Activated CD8-positive, alpha-beta T cell treated with anti-CD3 and anti-CD28 coated beads, Interleukin-2, amount 10 ng/mL, durations not matched to agents 7 days and 5 days (primary cell): ENCODE results near the gene CMTM8. TPM values are rescaled to one million over a fixed set of nuclear protein-coding genes. Genes with fewer than 3 reads are reported as not detected.

Source experiments
- ATAC-seq: fragments of 150-1000 bp; cut with Tn5 transposase; one replicate; pipeline ENCODE4 v1.10.0; 2021; ENCODE audit warnings: moderate library complexity
- CTCF ChIA-PET: fragments of 350-600 bp; sonication (Branson Sonifier 250); formaldehyde crosslinking; loops from one replicate; lab custom pipeline; 2021; ENCODE audit warnings: antibody characterized with exemption; lab: Charles Lee
- POLR2A ChIA-PET: fragments of 350-600 bp; sonication (Branson Sonifier 250); formaldehyde crosslinking; loops from one replicate; lab custom pipeline; 2021; ENCODE audit warnings: antibody characterized with exemption; lab: Charles Lee
- DNase-seq: peaks from one replicate; pipeline ENCODE4 v3.0.0-alpha.2; 2020
- H3K27ac Mint-ChIP-seq: one replicate; pipeline ENCODE4 v1.8.0; 2021; ENCODE audit warnings: mild to moderate bottlenecking, mixed read lengths
- H3K27me3 Mint-ChIP-seq: one replicate; pipeline ENCODE4 v1.8.0; 2021; ENCODE audit warnings: low read depth, mixed read lengths
- H3K36me3 Mint-ChIP-seq: one replicate; pipeline ENCODE4 v1.8.0; 2021; ENCODE audit warnings: low read depth, mixed read lengths
- H3K4me1 Mint-ChIP-seq: one replicate; pipeline ENCODE4 v1.8.0; 2021; ENCODE audit warnings: low read depth, mixed read lengths
- H3K4me3 Mint-ChIP-seq: one replicate; pipeline ENCODE4 v1.8.0; 2021; ENCODE audit warnings: mild to moderate bottlenecking, mixed read lengths
- H3K9me3 Mint-ChIP-seq: one replicate; pipeline ENCODE4 v1.8.0; 2022; ENCODE audit warnings: mixed read lengths; ENCODE audit not compliant: insufficient read depth
- total RNA-seq, 2 experiments: library from RNA; stranded (reverse); gene quantifications; one replicate each; pipeline ENCODE4 v1.2.3, GENCODE V29; 2021

The CMTM8 gene
- total RNA-seq, 2 experiments from 2014 or later = 2.1 TPM

DNA sequence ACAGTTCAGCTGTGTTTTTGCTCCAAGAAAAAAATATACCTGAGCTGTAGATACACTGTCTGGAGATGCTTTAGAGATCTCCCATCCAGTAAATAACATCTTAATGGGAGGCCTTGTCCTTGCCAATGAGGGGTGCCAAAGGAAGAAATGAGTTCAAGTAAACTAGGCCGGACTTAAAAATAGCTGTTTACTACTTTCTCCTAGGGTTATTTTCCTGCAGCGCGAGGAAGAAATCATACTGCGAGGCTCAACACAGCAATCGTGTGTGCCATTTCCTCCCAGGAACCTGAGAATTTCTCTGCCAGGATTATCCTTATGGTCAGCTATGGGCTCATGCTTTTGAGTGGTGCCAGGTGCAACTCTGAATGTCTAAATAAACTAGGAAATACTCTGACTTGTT is 71.9 kb downstream of the CMTM8 start:
- Mint-ChIP-seq H3K27ac (no peak overlapping the region), H3K36me3 (no peaks in the 10 kb centered on the region), H3K27me3 (no peaks in the 10 kb centered on the region), H3K4me3 (no peak overlapping the region), H3K4me1 (peaks cover 14% of the 10 kb centered on the region), H3K9me3 (no peaks in the 10 kb centered on the region)
- ChIA-PET POLR2A (no interaction called here), CTCF (interaction anchor here (0.8 to 5.0 kb wide), 4 partner anchors 14 to 34 kb away, joined by 3 to 28 read pairs (median 10); no protein-coding TSS in a partner anchor)
- no peak for DNase-seq
- no peak for ATAC-seq

DNA sequence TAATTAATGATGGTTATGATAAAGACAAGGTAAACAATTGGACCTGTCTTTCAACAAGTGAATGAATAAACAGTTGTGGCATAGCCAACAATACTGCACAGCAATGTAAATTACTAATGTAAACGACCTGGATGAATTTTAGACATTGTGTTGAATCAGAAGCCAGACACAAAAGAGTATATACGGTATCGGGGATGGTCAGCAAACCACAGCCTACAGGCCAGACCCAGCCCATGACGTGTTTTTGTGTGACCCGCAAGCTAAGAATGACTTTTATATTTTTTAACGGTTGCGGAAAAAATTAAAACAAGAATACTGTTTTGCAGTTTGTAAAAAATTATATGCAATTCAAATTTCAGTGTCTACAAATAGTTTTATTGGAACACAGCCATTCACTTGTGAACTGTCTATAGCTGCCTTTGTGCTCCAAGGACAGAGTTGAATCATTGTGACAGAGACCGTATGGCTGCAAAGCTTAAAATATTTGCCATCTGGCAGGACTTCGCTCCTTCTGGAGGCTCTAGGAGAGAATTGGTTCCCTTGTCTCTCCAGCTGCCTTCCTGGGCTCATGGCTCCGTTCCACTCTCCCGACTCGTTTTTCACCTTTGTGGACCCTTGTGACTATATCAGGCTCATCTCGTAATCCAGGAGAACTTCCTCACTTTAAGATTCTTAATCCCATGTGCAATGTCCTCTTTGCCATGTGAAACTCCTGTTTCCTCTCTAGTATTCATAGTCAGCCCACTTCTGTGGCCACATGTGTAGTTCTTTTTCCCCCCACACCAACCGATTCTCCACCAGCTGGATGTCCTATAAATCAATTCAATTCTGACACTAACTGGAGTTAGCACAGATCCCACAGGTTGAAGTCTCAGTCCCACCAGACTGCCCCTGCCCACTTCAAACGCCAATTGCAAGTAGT is 72.7 kb downstream of the CMTM8 start:
- no peak overlapping the region for H3K4me3 Mint-ChIP-seq
- ChIA-PET POLR2A (interaction anchor here (0.6 to 1.4 kb wide), 2 partner anchors 8 to 1544 kb away, joined by 3 read pairs; no protein-coding TSS in a partner anchor), CTCF (interaction anchor here (1.4 to 5.0 kb wide), 4 partner anchors 14 to 135 kb away, joined by 3 to 28 read pairs (median 12); no protein-coding TSS in a partner anchor)
- no peaks in the 10 kb centered on the region for H3K9me3 Mint-ChIP-seq
- no peaks in the 10 kb centered on the region for H3K36me3 Mint-ChIP-seq
- H3K27me3 Mint-ChIP-seq = no peaks in the 10 kb centered on the region
- H3K4me1 Mint-ChIP-seq = peaks cover 14% of the 10 kb centered on the region
- DNase-seq = no peak
- H3K27ac Mint-ChIP-seq = no peak overlapping the region
- no peak for ATAC-seq

DNA sequence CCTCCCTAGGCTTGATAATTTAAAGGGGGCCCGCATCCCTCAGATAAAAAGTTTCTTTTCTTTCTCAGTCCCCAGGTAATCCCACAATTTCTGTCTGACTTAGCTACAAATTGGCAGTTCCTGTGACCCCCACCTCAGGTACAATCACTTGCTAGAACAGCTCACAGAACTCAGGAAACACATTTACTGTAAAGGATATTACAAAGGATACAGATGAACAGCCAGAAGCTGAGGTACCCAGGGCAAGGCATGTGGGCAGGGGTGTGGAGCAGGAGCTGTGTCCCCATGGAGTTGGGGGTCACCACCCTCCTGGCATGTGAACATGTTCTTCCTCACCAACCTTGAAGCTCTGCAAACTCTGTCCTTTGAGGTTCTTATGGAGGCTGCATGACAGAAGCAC is 73.8 kb downstream of the CMTM8 start:
- ChIA-PET CTCF (interaction anchor here (0.8 to 5.0 kb wide), 6 partner anchors 13 to 136 kb away, joined by 3 to 28 read pairs (median 6); no protein-coding TSS in a partner anchor), POLR2A (interaction anchor here (1.4 kb wide), 1 partner anchor 9 kb away, joined by 3 read pairs; no protein-coding TSS in a partner anchor)
- Mint-ChIP-seq H3K27me3 (no peaks in the 10 kb centered on the region), H3K4me3 (no peak overlapping the region), H3K4me1 (peaks cover 14% of the 10 kb centered on the region), H3K27ac (no peak overlapping the region), H3K36me3 (no peaks in the 10 kb centered on the region), H3K9me3 (no peaks in the 10 kb centered on the region)
- no peak for DNase-seq
- no peak for ATAC-seq

DNA sequence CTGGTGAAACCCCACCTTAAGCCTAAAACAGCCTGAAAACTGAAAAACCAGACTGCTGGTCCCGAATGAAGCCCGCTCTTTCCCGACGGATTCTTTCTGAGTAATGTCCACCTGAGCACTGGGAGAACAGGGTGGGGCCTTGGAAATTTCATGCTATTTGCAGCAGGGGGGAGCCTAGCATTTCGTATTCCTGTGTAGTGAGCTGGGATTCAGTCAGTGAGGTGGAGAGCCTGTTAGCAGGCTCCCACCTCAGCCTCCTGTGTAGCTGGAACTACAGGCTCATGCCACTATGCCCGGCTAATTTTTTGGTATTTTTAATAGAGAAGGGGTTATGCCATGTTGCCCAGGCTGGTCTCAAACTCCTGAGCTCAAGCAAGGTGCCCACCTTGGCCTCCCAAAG is 74.7 kb downstream of the CMTM8 start:
- Mint-ChIP-seq H3K4me3 (no peak overlapping the region), H3K36me3 (no peaks in the 10 kb centered on the region), H3K27me3 (peaks cover 3% of the 10 kb centered on the region), H3K4me1 (peaks cover 14% of the 10 kb centered on the region), H3K27ac (no peak overlapping the region), H3K9me3 (no peaks in the 10 kb centered on the region)
- no peak for ATAC-seq
- DNase-seq = no peak
- ChIA-PET POLR2A (no interaction called here), CTCF (interaction anchor here (0.8 to 5.0 kb wide), 5 partner anchors 12 to 136 kb away, joined by 3 to 28 read pairs (median 5); no protein-coding TSS in a partner anchor)

DNA sequence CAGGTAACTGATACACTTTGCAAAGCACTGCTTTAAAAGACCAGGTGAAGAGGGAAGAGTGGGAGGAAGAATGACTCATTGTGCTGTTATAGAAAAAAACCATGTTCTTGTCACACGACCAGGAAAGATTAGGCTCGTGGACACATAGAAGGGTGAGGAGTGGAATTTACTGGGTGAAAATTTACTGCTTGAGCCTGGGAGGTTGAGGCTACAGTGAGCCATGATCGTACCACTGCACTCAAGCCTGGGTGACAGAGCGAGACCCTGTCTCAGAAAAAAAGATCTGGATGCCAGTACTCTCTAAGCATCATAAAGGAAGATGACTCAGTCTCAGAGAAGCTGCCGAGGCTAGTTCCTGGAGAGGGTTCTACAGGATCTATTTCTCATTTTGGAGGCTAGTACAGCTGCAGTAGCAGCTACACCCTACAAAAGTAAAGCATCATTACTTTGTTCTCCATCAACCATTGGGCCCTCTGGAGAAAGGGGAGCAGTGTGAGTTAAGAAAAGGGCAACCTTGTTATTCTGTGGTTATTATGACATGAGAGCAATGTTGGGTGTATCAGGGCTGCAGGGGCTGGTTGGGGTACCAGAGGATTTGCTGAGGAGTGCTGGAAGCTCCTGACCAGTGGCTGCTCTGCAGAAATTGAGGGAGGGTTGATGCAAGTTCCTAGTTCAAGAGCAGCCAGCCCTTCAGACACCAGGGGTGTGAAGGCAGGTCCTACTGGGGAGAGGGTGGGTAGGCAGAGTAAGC is 75.4 kb downstream of the CMTM8 start:
- Mint-ChIP-seq H3K9me3 (no peaks in the 10 kb centered on the region), H3K4me1 (peaks cover 14% of the 10 kb centered on the region), H3K4me3 (no peak overlapping the region), H3K27ac (peak overlapping the region; percentile 62), H3K36me3 (no peaks in the 10 kb centered on the region), H3K27me3 (peaks cover 3% of the 10 kb centered on the region)
- peak; percentile 68 for ATAC-seq
- CTCF ChIA-PET = interaction anchor here (1.1 to 5.0 kb wide), 5 partner anchors 11 to 137 kb away, joined by 3 to 28 read pairs (median 4); no protein-coding TSS in a partner anchor
- POLR2A ChIA-PET = interaction anchor here (0.7 to 1.2 kb wide), 2 partner anchors 9 to 352 kb away, joined by 3 read pairs; no protein-coding TSS in a partner anchor
- DNase-seq = peak; percentile 28

DNA sequence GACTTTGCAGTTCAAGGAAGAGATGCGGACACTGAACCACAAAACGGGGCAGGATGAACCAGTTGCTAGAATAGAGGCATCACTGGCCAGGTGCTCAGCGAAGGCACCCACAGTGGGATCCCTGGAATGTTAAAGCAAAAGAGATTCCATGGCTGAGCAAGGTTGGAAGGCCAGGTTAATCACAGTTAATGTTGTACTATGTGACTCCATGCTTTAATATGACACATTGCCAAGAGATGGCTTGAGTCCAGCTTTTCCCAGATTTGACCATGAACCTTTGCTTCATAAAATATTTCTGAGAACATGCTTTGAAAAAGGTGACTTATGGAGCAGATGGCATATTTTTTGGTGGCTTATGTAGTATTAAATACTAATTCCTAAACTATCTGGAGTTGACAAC is 77.0 kb downstream of the CMTM8 start:
- ChIA-PET POLR2A (no interaction called here), CTCF (interaction anchor here (5.0 kb wide), 1 partner anchor 19 kb away, joined by 28 read pairs; no protein-coding TSS in a partner anchor)
- no peaks in the 10 kb centered on the region for H3K36me3 Mint-ChIP-seq
- no peak overlapping the region for H3K27ac Mint-ChIP-seq
- H3K4me1 Mint-ChIP-seq = peaks cover 14% of the 10 kb centered on the region
- ATAC-seq = no peak
- H3K4me3 Mint-ChIP-seq = no peak overlapping the region
- H3K9me3 Mint-ChIP-seq = no peaks in the 10 kb centered on the region
- no peak for DNase-seq
- peaks cover 3% of the 10 kb centered on the region for H3K27me3 Mint-ChIP-seq

DNA sequence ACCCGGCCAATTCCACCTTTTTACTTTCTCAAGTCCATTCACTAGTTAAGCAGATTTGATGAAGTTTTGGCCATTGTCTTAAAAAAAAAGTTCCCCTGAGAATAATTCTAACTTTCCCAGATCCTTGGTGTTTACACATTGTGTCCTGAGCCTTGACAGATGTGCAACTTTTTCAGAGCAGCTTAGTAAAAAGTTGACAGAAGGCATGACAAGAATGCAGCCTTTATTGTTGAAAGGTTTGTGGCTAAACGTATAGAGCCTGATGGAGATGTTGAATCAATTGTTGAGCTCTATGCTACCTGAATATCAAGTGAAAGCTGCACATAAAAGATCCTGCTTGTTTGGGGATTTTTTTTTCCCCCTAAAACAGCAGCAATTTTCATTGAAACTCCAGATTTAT is 77.8 kb downstream of the CMTM8 start:
- no peak for ATAC-seq
- POLR2A ChIA-PET = no interaction called here
- Mint-ChIP-seq H3K36me3 (no peaks in the 10 kb centered on the region), H3K4me3 (no peak overlapping the region), H3K27me3 (peaks cover 3% of the 10 kb centered on the region), H3K27ac (no peak overlapping the region), H3K4me1 (peaks cover 14% of the 10 kb centered on the region), H3K9me3 (no peaks in the 10 kb centered on the region)
- CTCF ChIA-PET = interaction anchor here (1.2 to 1.4 kb wide), 2 partner anchors 13 to 22 kb away, joined by 4 read pairs; no protein-coding TSS in a partner anchor
- DNase-seq = no peak

DNA sequence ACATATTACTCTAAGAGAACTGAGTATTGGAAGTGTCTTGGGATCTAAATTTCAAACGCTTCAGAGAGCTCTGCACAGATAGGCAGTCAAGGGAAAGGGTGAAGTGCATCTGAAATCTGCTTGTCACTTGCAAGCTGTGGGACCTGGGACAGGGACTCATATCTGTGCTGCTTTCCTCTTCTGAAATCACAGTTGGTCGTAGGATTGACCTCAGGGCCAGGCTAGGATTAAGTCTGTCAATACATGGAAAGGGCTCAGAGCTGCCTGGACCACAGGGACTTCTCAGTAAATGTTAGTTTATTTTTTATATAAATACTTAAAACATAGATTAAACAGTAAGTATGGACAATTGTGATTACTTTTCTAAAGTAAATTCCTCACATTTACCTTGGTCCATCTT is 78.5 kb downstream of the CMTM8 start:
- CTCF ChIA-PET = interaction anchor here (1.2 to 1.4 kb wide), 2 partner anchors 14 to 22 kb away, joined by 4 read pairs; no protein-coding TSS in a partner anchor
- no peaks in the 10 kb centered on the region for H3K9me3 Mint-ChIP-seq
- H3K27me3 Mint-ChIP-seq = peaks cover 3% of the 10 kb centered on the region
- H3K4me3 Mint-ChIP-seq = no peak overlapping the region
- no peak overlapping the region for H3K27ac Mint-ChIP-seq
- ATAC-seq = no peak
- H3K4me1 Mint-ChIP-seq = peaks cover 14% of the 10 kb centered on the region
- POLR2A ChIA-PET = no interaction called here
- no peaks in the 10 kb centered on the region for H3K36me3 Mint-ChIP-seq
- no peak for DNase-seq

DNA sequence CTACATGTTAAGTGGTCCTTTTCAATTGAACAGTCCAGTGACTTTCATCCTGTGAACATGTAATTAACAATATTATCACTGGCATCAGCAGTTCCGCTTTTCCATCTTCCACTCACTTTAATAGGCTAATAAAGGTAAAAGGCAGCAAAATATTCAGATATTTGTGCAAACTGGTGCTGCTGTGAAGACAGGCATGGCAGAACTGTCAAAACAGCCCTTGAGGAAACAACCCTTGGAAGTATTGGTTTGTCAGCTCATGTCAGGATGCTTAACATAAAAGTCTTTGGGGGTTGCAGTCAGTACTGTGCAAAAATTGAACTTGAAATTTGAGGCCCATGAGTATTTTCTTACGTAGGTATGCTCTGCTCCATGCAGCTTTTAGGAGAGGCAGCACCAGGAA is 81.1 kb downstream of the CMTM8 start:
- Mint-ChIP-seq H3K4me3 (no peak overlapping the region), H3K27me3 (peaks cover 4% of the 10 kb centered on the region), H3K36me3 (no peaks in the 10 kb centered on the region), H3K27ac (no peak overlapping the region), H3K4me1 (no peaks in the 10 kb centered on the region), H3K9me3 (no peaks in the 10 kb centered on the region)
- no peak for DNase-seq
- ATAC-seq = no peak
- ChIA-PET CTCF (no interaction called here), POLR2A (no interaction called here)

DNA sequence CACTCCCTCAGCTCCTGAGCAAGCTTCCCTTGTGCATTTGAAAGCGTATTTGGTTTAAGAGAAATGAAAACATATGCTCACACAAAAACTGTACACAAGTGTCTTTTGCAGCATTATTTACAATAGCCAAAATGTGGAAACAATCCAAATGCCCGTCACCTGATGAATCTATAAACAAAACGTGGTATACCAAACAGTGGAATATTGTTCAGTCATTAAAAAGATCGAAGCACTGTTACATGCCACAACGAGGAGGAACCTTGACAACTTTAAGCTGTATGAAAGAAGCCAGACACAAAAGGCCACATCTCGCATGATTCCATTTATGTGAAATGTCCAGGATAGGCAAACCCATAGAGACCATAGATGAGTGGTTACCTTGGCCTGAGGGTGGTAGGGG is 81.6 kb downstream of the CMTM8 start:
- H3K27me3 Mint-ChIP-seq = peaks cover 5% of the 10 kb centered on the region
- H3K4me3 Mint-ChIP-seq = no peak overlapping the region
- no peak overlapping the region for H3K27ac Mint-ChIP-seq
- CTCF ChIA-PET = no interaction called here
- H3K36me3 Mint-ChIP-seq = no peaks in the 10 kb centered on the region
- ATAC-seq (no peak), DNase-seq (no peak)
- POLR2A ChIA-PET = no interaction called here
- no peaks in the 10 kb centered on the region for H3K9me3 Mint-ChIP-seq
- no peaks in the 10 kb centered on the region for H3K4me1 Mint-ChIP-seq

DNA sequence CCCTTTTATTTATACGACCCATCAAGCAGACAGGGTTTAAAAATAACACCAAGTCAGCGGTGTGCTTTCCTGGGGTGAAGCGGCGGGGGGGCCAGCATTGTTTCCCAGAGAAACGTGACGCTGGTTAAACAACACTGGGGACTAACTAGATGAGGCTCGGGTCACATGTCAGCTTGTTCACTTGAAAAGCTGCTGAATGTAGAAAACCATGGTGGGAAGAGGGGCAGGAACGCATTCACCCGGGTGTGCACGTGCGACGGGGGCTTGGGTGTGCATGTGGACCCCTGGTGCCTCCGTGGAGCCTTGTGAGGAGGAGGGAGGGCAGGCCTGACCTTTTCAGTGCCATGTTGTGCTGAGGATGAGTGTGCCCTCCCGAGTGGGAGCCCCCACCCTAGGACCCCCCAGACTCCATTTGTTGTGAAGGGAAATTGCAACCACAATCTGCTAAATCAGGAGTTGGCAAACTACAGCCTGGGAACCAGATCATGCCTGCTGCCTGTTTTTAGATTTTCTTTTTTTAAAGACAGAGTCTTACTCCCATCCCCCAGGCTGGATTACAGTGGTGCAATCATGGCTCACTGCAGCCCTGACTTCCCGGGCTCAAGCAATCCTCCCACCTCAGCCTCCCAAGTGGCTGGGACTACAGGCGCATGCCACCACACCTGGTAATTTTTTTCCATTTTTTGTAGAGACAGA is 82.8 kb downstream of the CMTM8 start:
- H3K4me3 Mint-ChIP-seq = no peak overlapping the region
- CTCF ChIA-PET = no interaction called here
- ATAC-seq (no peak), DNase-seq (no peak)
- H3K9me3 Mint-ChIP-seq = no peaks in the 10 kb centered on the region
- H3K27me3 Mint-ChIP-seq = peaks cover 5% of the 10 kb centered on the region
- no peaks in the 10 kb centered on the region for H3K36me3 Mint-ChIP-seq
- no peaks in the 10 kb centered on the region for H3K4me1 Mint-ChIP-seq
- H3K27ac Mint-ChIP-seq = no peak overlapping the region
- POLR2A ChIA-PET = no interaction called here
